GM18907 (cell line): ENCODE measurements around the gene TACR3.
"Not testable (repeated sequence)": the region's sequence is repeated elsewhere in the genome, so short reads cannot be mapped to it uniquely, and the experiment has no call there.

ENCODE experiments used
- ATAC-seq: cut with Tn5 transposase; IDR thresholded peaks from one replicate; pipeline ENCODE4 v1.9.1; 2021; ENCODE audit warnings: mild to moderate bottlenecking, moderate library complexity; ENCODE audit not compliant: unreplicated experiment

The TACR3 gene

GRCh38 chr4:103719830-103720207 lies at the start of gene TACR3:
TSS of gene TACR3 (minus strand) at chr4:103719985. CDS start at chr4:103719675, 310 bp downstream.
- ATAC-seq: no peak

GRCh38 chr4:103757631-103758030 lies 37.8 kb upstream of the TACR3 start:
- ATAC-seq: peak; percentile 43

- ATAC-seq: no peak
Measured at GRCh38 chr4:103756741-103757140, 37.0 kb upstream of the TACR3 start.

GRCh38 chr4:103754844-103755243 lies 35.1 kb upstream of the TACR3 start:
- ATAC-seq: no peak

- ATAC-seq: no peak
Measured at GRCh38 chr4:103753868-103754653, 34.3 kb upstream of the TACR3 start.

GRCh38 chr4:103723150-103723549 lies 3.4 kb upstream of the TACR3 start:
- not testable (repeated sequence) for ATAC-seq

GRCh38 chr4:103721251-103721650 lies 1.5 kb upstream of the TACR3 start:
- ATAC-seq: no peak

GRCh38 chr4:103720661-103721060 lies 876 bp upstream of the TACR3 start:
- no peak for ATAC-seq

- ATAC-seq: no peak
Measured at GRCh38 chr4:103719105-103719829, 518 bp downstream of the TACR3 start.

GRCh38 chr4:103692615-103693014 lies 27.2 kb downstream of the TACR3 start:
- ATAC-seq: no peak

GRCh38 chr4:103673983-103674382 lies 45.8 kb downstream of the TACR3 start:
- no peak for ATAC-seq

GRCh38 chr4:103666764-103667163 lies 53.0 kb downstream of the TACR3 start:
- ATAC-seq: not testable (repeated sequence)

GRCh38 chr4:103664436-103665075 lies 55.2 kb downstream of the TACR3 start:
- ATAC-seq: no peak

GRCh38 chr4:103648541-103648940 lies 71.2 kb downstream of the TACR3 start:
- ATAC-seq: no peak

GRCh38 chr4:103645991-103646390 lies 73.8 kb downstream of the TACR3 start:
- no peak for ATAC-seq

GRCh38 chr4:103634236-103634635 lies 85.5 kb downstream of the TACR3 start:
- ATAC-seq: no peak

GRCh38 chr4:103626296-103626695 lies 93.5 kb downstream of the TACR3 start:
- ATAC-seq: no peak

GRCh38 chr4:103591841-103592240 lies 127.9 kb downstream of the TACR3 start:
- no peak for ATAC-seq

- ATAC-seq: no peak
Measured at GRCh38 chr4:103567591-103567990, 152.2 kb downstream of the TACR3 start.

- not testable (repeated sequence) for ATAC-seq
Measured at GRCh38 chr4:103559178-103559577, 160.6 kb downstream of the TACR3 start.
